Heart left ventricle (tissue), 16 donors: ENCODE results near the gene SIN3B. TPM values are rescaled to one million over a fixed set of nuclear protein-coding genes. Genes with fewer than 3 reads are reported as not detected.

Source experiments
- ATAC-seq, 4 donors: fragments of 200-7000 bp; cut with Tn5 transposase; one replicate each; pipeline ENCODE4 v1.9.1; 2020 to 2022; ENCODE audit warnings: moderate library complexity in 4 of 4, mild to moderate bottlenecking in 3 of 4, moderate number of reproducible peaks in 1 of 4
- DNase-seq, 5 donors: peaks; one replicate each; pipeline ENCODE4 v3.0.0-alpha.2; 2020
- H3K27ac ChIP-seq, 12 donors: fragments of 200-600 bp; sonication (generic) in 4 of 12; one replicate each; pipeline versions ENCODE4 v1.5.0 to v1.8.0; 2016 to 2022; ENCODE audit warnings: mild to moderate bottlenecking in 2 of 12
- H3K27me3 ChIP-seq, 9 donors: fragments of 200-600 bp; sonication (generic) in 2 of 9; one replicate each; pipeline versions ENCODE4 v1.5.1 to v1.8.0; 2016 to 2022; ENCODE audit warnings: mild to moderate bottlenecking in 3 of 9
- H3K36me3 ChIP-seq, 9 donors: fragments of 200-600 bp; sonication (generic) in 2 of 9; one replicate each; pipeline versions ENCODE4 v1.5.0 to v1.8.0; 2018 to 2022; ENCODE audit warnings: mild to moderate bottlenecking in 2 of 9
- H3K4me1 ChIP-seq, 12 donors: fragments of 200-600 bp; sonication (generic) in 4 of 12; one replicate each; pipeline versions ENCODE4 v1.5.0 to v1.8.0; 2016 to 2022; ENCODE audit warnings: mild to moderate bottlenecking in 3 of 12
- H3K4me3 ChIP-seq, 12 donors: fragments of 200-600 bp; sonication (generic) in 4 of 12; one replicate each; pipeline versions ENCODE4 v1.5.0 to v1.8.0; 2017 to 2022; ENCODE audit warnings: mild to moderate bottlenecking in 9 of 12, moderate library complexity in 4 of 12
- H3K9me3 ChIP-seq, 12 donors: fragments of 200-600 bp; sonication (generic) in 4 of 12; one replicate each; pipeline versions ENCODE4 v1.5.0 to v1.8.0; 2016 to 2022; ENCODE audit warnings: mild to moderate bottlenecking in 1 of 12
- POLR2A ChIP-seq, 2 donors: fragments of 450-650 bp; IDR thresholded peaks; one replicate each; pipeline ENCODE4 v1.6.1; 2017; ENCODE audit warnings: antibody characterized with exemption in 2 of 2, mild to moderate bottlenecking in 2 of 2, moderate library complexity in 2 of 2
- WGBS, 4 donors: extraction: QIAGEN DNeasy Blood & Tissue Kit in 2 of 4; methylation state at CpG; one replicate each; pipeline versions ENCODE4 v1.1.5 to v1.1.7; 2013 to 2018; 5-methylcytosine and 5-hydroxymethylcytosine counted together
- intact Hi-C, 10 donors: fragments of 100-400 bp; cut with DNase I; formaldehyde crosslinking; loops; one replicate each; pipeline versions ENCODE4 v1.11.1 to v1.14.2; 2022
- polyA plus RNA-seq, 2 donors: library from polyadenylated mRNA; stranded (reverse); fragments of 200-250 nt; gene quantifications; one replicate each; pipeline ENCODE4 v1.2.3, GENCODE V29; 2013
- total RNA-seq, 9 donors: library from RNA; depleted of rRNA in 2 of 9; stranded (reverse); fragments of >200 nt in 2 of 9; fragmentation: NEBNext Ultra II Directional in 3 of 9; extraction: Animal tissue kit (Norgen Biotek cat#: 25700) in 3 of 9; gene quantifications; one replicate each; pipeline versions ENCODE4 v1.1.0 to v1.2.4, GENCODE V29; 2016 to 2023
- TF ChIP-seq, protein P1 (sequence below), 12 donors: fragments of 200-600 bp; sonication (generic) in 4 of 12; IDR thresholded peaks; one replicate each; pipeline versions ENCODE4 v1.5.0 to v1.8.0; 2018 to 2022; ENCODE audit warnings: antibody characterized with exemption in 12 of 12, mild to moderate bottlenecking in 5 of 12
- donor health status: ischemic (EF 13 %, LVEDD 7.1; RV severe dilation, severe dysfunction).
- donor health status: healthy with polysubstance abuse.
- donor health status: DM: no; HTN: yes; CAD: no.
- donor health status: DM: no; HTN: no; CAD: no.
- donor health status: ischemic (EF 25% LVEDD 6.9; RV normal size, moderate dysfunction).
- donor health status: ischemic (EF 25% LVEDD 5.7; RV mildly dilated, moderate dysfunction).
- donor health status: healthy.
- donor health status: DM: yes; HTN: yes; CAD: no.
- donor health status: ischemic (EF 35%, LVEDD 5.7; RV mildly dilated, moderate dysfunction).
- donor health status: nonischemic (EF 11% LVEDD 7.7; RV severe dilation, severe dysfunction).
- donor health status: DM: yes; HTN: yes; CAD: no.
- donor health status: PGD.
- donor health status: ischemic (EF 29% LVEDD 5.4; RV normal size, mild dysfunction).
- donor health status: nonischemic (EF 23%, LVEDD 6.1; RV moderate dilation, normal function).

The SIN3B gene
- total and polyA plus RNA-seq, 11 donors = 15.2 to 36.6 (median 24.6) TPM

DNA sequence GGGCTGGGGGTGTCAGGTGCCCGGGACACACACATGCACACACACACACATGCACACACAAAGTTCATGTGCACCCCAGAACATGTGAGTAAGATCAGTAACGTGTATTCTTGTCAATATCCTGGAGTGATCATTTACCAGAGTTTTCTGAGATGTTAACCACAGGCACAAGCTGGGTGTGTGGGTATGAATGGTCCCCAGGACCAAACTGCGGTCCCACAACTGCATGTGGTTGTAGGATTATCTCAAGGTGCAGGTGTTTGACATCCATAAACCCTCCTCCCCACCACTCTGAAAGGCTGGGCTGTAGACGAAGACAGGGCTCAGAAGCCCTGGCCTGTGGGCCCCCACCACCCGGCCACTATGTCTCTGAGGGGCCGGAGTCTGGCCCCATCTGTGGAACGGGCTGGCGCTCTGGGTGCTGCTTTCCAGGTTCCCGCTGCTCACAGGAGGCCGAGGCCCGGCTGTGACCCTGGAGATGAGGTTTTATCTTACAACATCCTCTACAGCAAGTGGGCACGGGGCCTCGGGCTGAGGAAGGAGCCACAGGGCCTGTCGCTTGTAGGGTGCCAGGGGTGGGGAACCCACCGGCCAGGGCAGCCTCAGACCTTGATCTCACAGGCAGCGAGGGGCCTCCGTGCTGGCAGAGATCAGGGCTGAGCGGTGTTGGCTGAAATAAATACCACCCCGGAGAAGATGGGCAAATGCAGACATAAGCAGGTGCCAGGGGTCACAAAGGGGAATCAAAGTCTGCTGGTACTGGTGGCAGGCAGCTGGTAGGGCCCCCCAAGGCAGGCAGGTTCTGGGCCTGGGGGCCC is 63.9 kb downstream of the SIN3B start:
- Histone ChIP-seq H3K36me3 (no peaks in the 10 kb centered on the region), H3K9me3 (no peaks in the 10 kb centered on the region), H3K27ac (peak overlapping the region in 3 of 12 donors; percentile 5 to 27 (median 14)), H3K4me3 (no peak overlapping the region), H3K27me3 (peaks cover 0 to 36% (median 0%) of the 10 kb centered on the region in 9 donors), H3K4me1 (peaks cover 0 to 42% (median 23%) of the 10 kb centered on the region in 12 donors)
- peak in 1 of 5 donors; percentile 49 for DNase-seq
- no peak for ATAC-seq
- TF ChIP-seq, protein P1, sequence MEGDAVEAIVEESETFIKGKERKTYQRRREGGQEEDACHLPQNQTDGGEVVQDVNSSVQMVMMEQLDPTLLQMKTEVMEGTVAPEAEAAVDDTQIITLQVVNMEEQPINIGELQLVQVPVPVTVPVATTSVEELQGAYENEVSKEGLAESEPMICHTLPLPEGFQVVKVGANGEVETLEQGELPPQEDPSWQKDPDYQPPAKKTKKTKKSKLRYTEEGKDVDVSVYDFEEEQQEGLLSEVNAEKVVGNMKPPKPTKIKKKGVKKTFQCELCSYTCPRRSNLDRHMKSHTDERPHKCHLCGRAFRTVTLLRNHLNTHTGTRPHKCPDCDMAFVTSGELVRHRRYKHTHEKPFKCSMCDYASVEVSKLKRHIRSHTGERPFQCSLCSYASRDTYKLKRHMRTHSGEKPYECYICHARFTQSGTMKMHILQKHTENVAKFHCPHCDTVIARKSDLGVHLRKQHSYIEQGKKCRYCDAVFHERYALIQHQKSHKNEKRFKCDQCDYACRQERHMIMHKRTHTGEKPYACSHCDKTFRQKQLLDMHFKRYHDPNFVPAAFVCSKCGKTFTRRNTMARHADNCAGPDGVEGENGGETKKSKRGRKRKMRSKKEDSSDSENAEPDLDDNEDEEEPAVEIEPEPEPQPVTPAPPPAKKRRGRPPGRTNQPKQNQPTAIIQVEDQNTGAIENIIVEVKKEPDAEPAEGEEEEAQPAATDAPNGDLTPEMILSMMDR (IDR thresholded peaks at IDR 0.05) = no peak
- TF ChIP-seq POLR2A (IDR thresholded peaks at IDR 0.05) = no peak
- intact Hi-C loops = loop anchor here in 4 of 10 donors (5.0 to 10.0 kb wide), 3 partner anchors 58 to 321 kb away; partner anchors contain the start of gene SLC35E1 (in 1 of the 4)
- 80 to 92% (median 85%) methylated on average over 13 to 19 of the region's 19 CpGs for WGBS, 4 donors

DNA sequence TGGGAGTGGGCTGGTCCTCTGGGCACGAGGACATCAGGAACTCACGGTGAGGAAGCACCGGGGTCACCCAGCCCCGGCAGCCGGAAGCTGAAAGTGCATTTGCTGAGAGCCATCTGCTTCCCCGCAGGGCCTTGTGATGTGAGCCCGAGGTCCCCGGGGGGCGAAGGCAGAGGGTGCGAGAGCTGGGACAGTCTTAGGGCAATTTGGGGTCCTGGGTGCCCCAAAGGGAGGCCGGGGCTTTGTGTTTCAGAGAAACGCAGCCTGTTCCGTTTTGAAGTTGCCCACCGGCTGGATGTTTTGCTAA is 64.4 kb downstream of the SIN3B start:
- Histone ChIP-seq H3K4me1 (peaks cover 0 to 39% (median 18%) of the 10 kb centered on the region in 12 donors), H3K36me3 (no peaks in the 10 kb centered on the region), H3K4me3 (no peak overlapping the region), H3K27me3 (peaks cover 0 to 36% (median 0%) of the 10 kb centered on the region in 9 donors), H3K9me3 (no peaks in the 10 kb centered on the region), H3K27ac (peak overlapping the region in 3 of 12 donors; percentile 5 to 27 (median 14))
- WGBS, 4 donors = 47 to 63% (median 52%) methylated on average over 9 to 14 of the region's 14 CpGs
- ATAC-seq (no peak), DNase-seq (peak in 1 of 5 donors; percentile 71)
- intact Hi-C loops = loop anchor here in 4 of 10 donors (5.0 to 10.0 kb wide), 3 partner anchors 59 to 321 kb away; partner anchors contain the start of gene SLC35E1 (in 1 of the 4)
- no peak for TF ChIP-seq POLR2A (IDR thresholded peaks at IDR 0.05)
- TF ChIP-seq, protein P1 (IDR thresholded peaks at IDR 0.05) = no peak

DNA sequence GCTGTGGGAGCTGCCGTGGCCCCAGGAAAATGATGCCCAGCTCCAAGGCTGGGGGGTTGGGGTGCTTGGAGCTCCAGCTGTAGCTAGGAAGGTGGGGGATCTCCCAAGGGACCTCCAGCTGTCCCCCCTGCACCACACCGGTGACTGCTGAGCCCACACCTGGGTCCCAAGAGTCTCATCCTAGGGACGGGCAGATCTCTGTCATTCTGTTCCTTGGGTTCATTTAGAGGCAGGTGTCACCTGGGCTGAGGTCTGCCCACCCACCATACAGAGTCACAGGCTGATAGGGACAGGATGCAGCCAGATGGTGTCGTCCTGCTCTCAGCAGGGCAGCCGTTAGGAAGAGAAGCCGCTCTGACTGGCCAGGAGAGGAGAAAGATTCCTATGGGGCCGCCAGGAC is 64.9 kb downstream of the SIN3B start:
- Histone ChIP-seq H3K9me3 (no peaks in the 10 kb centered on the region), H3K36me3 (no peaks in the 10 kb centered on the region), H3K27me3 (peaks cover 0 to 31% (median 0%) of the 10 kb centered on the region in 9 donors), H3K27ac (peak overlapping the region in 3 of 12 donors; percentile 14 to 27 (median 19)), H3K4me3 (no peak overlapping the region), H3K4me1 (peaks cover 0 to 35% (median 14%) of the 10 kb centered on the region in 12 donors)
- intact Hi-C loops = loop anchor here in 4 of 10 donors (5.0 to 10.0 kb wide), 3 partner anchors 59 to 322 kb away; partner anchors contain the start of gene SLC35E1 (in 1 of the 4)
- TF ChIP-seq, protein P1 (IDR thresholded peaks at IDR 0.05) = no peak
- no peak for TF ChIP-seq POLR2A (IDR thresholded peaks at IDR 0.05)
- peak in 1 of 5 donors; percentile 27 for DNase-seq
- WGBS, 4 donors = 59 to 70% (median 65%) methylated on average over 5 to 7 of the region's 7 CpGs
- ATAC-seq = no peak
